Hepatocyte (in vitro differentiated cells): ENCODE measurements around the gene LMBRD2. TPM values are rescaled to one million over a fixed set of nuclear protein-coding genes. Genes with fewer than 3 reads are reported as not detected.

Experiments
- DNase-seq: peaks from one replicate; pipeline ENCODE4 v3.0.0-alpha.2; 2016; ENCODE audit warnings: low spot score
- H2AFZ ChIP-seq: fragments of 200-600 bp; sonication (generic); 2 replicates; pipeline ENCODE4 v1.6.0; 2016; ENCODE audit warnings: antibody characterized with exemption, mild to moderate bottlenecking
- H3K27ac ChIP-seq: fragments of 200-600 bp; sonication (generic); 2 replicates; pipeline ENCODE4 v1.5.1; 2016; ENCODE audit warnings: mild to moderate bottlenecking
- H3K27me3 ChIP-seq: fragments of 200-600 bp; sonication (generic); 2 replicates; pipeline ENCODE4 v1.6.1; 2016
- H3K36me3 ChIP-seq: fragments of 200-600 bp; sonication (generic); replicated peaks from 2 replicates; pipeline ENCODE4 v1.5.1; 2016; ENCODE audit warnings: low read depth; ENCODE audit not compliant: insufficient read depth
- H3K4me1 ChIP-seq: fragments of 200-600 bp; sonication (generic); 2 replicates; pipeline ENCODE4 v1.5.1; 2016; ENCODE audit warnings: mild to moderate bottlenecking, moderate library complexity; ENCODE audit not compliant: insufficient read depth
- H3K4me2 ChIP-seq: fragments of 200-600 bp; sonication (generic); 2 replicates; pipeline ENCODE4 v1.6.0; 2016
- H3K4me3 ChIP-seq: fragments of 200-600 bp; sonication (generic); 2 replicates; pipeline ENCODE4 v1.5.1; 2016; ENCODE audit warnings: mild to moderate bottlenecking
- H3K79me2 ChIP-seq: fragments of 200-600 bp; sonication (generic); 2 replicates; pipeline ENCODE4 v1.6.0; 2017; ENCODE audit warnings: mild to moderate bottlenecking
- H3K9me2 ChIP-seq: fragments of 200-600 bp; sonication (generic); replicated peaks from 2 replicates; pipeline ENCODE4 v1.6.0; 2017; ENCODE audit warnings: mild to moderate bottlenecking; ENCODE audit not compliant: insufficient read depth
- H3K9me3 ChIP-seq: fragments of 200-600 bp; sonication (generic); 2 replicates; pipeline ENCODE4 v1.5.1; 2016; ENCODE audit warnings: low read depth, mild to moderate bottlenecking
- H4K20me1 ChIP-seq: fragments of 200-600 bp; sonication (generic); 2 replicates; pipeline ENCODE4 v1.6.0; 2016; ENCODE audit warnings: mild to moderate bottlenecking; ENCODE audit not compliant: insufficient read depth, poor library complexity, severe bottlenecking
- CTCF ChIP-seq: fragments of 200-600 bp; sonication (generic); IDR thresholded peaks from 2 replicates; pipeline ENCODE4 v1.5.1; 2016; ENCODE audit warnings: antibody characterized with exemption, mild to moderate bottlenecking; ENCODE audit not compliant: poor library complexity
- EZH2 ChIP-seq: fragments of 200-600 bp; sonication (generic); IDR thresholded peaks from 2 replicates; pipeline ENCODE4 v1.6.1; 2016; ENCODE audit warnings: antibody characterized with exemption, mild to moderate bottlenecking, borderline replicate concordance
- EZH2phosphoT487 ChIP-seq: fragments of 200-600 bp; sonication (generic); IDR thresholded peaks from one replicate; pipeline ENCODE4 v1.6.1; 2018; ENCODE audit warnings: antibody characterized with exemption, mild to moderate bottlenecking, low read depth, moderate library complexity; ENCODE audit not compliant: unreplicated experiment, severe bottlenecking
- WGBS: methylation state at CpG from one replicate; pipeline ENCODE4 v1.1.6; 2016; ENCODE audit warnings: low lambda C conversion rate; ENCODE audit errors: missing lambda C conversion rate; 5-methylcytosine and 5-hydroxymethylcytosine counted together
- polyA plus RNA-seq: library from polyadenylated mRNA; unstranded; fragments of >200 nt; fragmentation: Nextera tagmentation; extraction: Ambion mirVana; gene quantifications from 2 replicates; pipeline ENCODE4 v1.2.1, GENCODE V29; 2016
- total RNA-seq: library from RNA; depleted of rRNA; stranded (reverse); fragments of >200 nt; gene quantifications from 2 replicates; pipeline ENCODE4 v1.2.3, GENCODE V29; 2014

The LMBRD2 gene
- total and polyA plus RNA-seq, 2 experiments from 2014 or later, result 4.5 to 27.9 TPM

DNA sequence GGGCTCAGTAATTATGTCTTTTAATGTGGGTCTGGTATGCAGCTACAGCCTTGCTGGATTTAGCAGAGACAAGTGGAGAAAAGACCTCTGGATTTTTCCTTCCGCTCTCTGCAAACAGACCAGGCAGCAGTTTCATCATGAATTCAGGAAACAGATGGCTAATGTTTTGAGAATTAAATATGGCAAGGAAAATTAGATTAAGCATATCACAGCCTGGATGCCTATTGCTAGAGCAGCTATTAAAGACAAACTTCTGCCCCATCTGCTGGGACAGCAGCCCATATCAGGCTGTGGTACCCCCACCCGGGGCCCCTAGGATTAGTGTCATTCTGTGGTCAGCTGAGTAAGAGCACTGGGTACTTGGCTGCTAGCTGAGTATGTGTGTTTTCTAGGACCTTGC, 6.5 kb upstream of the LMBRD2 start:
- Histone ChIP-seq H2AFZ (no peak overlapping the region), H3K27me3 (no peaks in the 10 kb centered on the region), H3K4me1 (peaks cover 72% of the 10 kb centered on the region), H3K79me2 (peaks cover 88% of the 10 kb centered on the region), H4K20me1 (no peaks in the 10 kb centered on the region), H3K4me3 (no peak overlapping the region), H3K9me2 (no peaks in the 10 kb centered on the region), H3K27ac (peak overlapping the region; percentile 75), H3K4me2 (peak overlapping the region; percentile 64), H3K9me3 (no peaks in the 10 kb centered on the region), H3K36me3 (no peaks in the 10 kb centered on the region)
- no peak for TF ChIP-seq CTCF
- TF ChIP-seq EZH2phosphoT487, result no peak
- no peak for TF ChIP-seq EZH2
- DNase-seq, result no peak
- 58% methylated on average over 2 of the region's 2 CpGs for WGBS

GRCh38 chr5:36156619-36157018, 4.9 kb upstream of the LMBRD2 start:
- Histone ChIP-seq H3K4me2 (peak overlapping the region; percentile 64), H3K4me3 (no peak overlapping the region), H3K9me2 (no peaks in the 10 kb centered on the region), H3K9me3 (no peaks in the 10 kb centered on the region), H3K27ac (peak overlapping the region; percentile 75), H3K36me3 (no peaks in the 10 kb centered on the region), H2AFZ (no peak overlapping the region), H3K27me3 (no peaks in the 10 kb centered on the region), H3K79me2 (peaks cover 80% of the 10 kb centered on the region), H4K20me1 (no peaks in the 10 kb centered on the region), H3K4me1 (peaks cover 65% of the 10 kb centered on the region)
- TF ChIP-seq EZH2, result no peak
- no peak for TF ChIP-seq EZH2phosphoT487
- TF ChIP-seq CTCF, result no peak
- WGBS, result 33% methylated on average over 1 of the region's 1 CpG
- DNase-seq, result no peak

DNA sequence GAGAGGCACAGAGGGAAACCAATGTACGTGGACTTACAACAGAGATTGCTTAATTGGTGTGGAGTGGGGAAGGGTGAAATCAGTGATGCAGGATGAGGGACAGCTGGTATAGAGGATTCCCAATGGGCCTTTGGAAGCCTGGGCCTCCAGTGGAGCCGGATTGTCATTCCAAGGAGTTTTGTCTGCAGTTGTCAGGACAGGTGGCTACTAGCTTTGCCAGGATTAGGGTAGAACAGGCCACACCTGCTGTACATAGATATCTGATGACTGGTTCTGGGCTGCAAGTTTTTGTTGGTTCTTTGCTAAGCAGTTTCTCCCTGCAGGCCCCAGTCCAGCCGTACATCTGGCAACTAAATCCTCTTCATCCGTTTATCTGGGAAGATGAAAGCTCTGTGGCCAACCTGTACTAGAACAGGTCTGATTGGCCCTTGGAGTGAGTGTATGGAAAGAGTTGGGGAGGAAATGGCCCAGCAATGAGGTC, 4.5 kb upstream of the LMBRD2 start:
- Histone ChIP-seq H3K27me3 (no peaks in the 10 kb centered on the region), H3K9me2 (no peaks in the 10 kb centered on the region), H3K79me2 (peaks cover 79% of the 10 kb centered on the region), H3K9me3 (no peaks in the 10 kb centered on the region), H3K4me2 (peak overlapping the region; percentile 64), H3K4me1 (peaks cover 64% of the 10 kb centered on the region), H2AFZ (no peak overlapping the region), H3K4me3 (no peak overlapping the region), H3K27ac (peak overlapping the region; percentile 75), H4K20me1 (no peaks in the 10 kb centered on the region), H3K36me3 (no peaks in the 10 kb centered on the region)
- 33% methylated on average over 4 of the region's 4 CpGs for WGBS
- DNase-seq, result peak; percentile 36
- no peak for TF ChIP-seq EZH2phosphoT487
- no peak for TF ChIP-seq EZH2
- no peak for TF ChIP-seq CTCF

DNA sequence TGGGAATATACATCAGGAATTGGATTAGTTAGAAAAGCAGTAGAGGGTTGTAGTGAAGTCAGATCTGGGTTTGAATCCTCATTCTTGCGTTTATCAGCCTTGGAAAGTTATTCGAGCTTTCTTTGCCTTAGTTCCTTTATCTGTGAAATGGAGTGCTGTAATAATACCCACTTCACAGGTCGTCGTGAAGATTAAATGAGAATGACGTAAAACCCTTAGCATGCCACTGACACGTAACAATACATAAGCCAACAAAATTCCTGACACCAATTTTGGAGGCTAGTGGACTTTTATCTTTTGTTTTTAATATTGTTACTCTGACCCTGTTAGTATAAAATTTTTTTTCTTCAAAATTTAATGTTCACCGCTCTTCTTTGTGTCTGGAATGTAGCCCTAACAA, 3.6 kb upstream of the LMBRD2 start:
- Histone ChIP-seq H3K27ac (peak overlapping the region; percentile 75), H3K4me2 (peak overlapping the region; percentile 88), H3K4me3 (no peak overlapping the region), H3K79me2 (peaks cover 76% of the 10 kb centered on the region), H3K9me3 (no peaks in the 10 kb centered on the region), H3K9me2 (no peaks in the 10 kb centered on the region), H4K20me1 (no peaks in the 10 kb centered on the region), H2AFZ (no peak overlapping the region), H3K27me3 (no peaks in the 10 kb centered on the region), H3K36me3 (no peaks in the 10 kb centered on the region), H3K4me1 (peaks cover 59% of the 10 kb centered on the region)
- DNase-seq, result no peak
- WGBS, result 77% methylated on average over 7 of the region's 7 CpGs
- no peak for TF ChIP-seq EZH2phosphoT487
- TF ChIP-seq EZH2, result no peak
- no peak for TF ChIP-seq CTCF
